ENCODE measurements around the gene NPRL2.

DNA sequence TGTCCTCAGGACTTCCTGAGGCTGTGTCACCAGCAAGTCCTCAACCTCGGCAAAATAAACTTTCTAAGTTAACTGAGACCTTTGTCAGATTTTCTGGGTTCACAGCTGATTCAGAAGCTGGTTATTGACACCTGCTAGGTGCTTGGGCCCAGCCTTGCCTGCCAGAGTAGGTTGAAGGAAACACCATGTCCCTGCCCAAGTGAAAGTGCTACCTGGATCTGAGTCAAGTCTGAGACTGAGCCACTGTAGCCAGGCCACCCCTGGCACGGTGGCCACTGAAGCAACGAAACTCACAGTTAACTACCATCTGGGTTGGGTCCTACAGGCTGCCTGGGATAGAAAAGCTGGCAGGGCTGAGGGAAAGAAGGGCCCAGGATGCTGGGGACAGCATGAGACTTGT, 36.2 kb downstream of the NPRL2 start:
- TF ChIP-seq POLR2A (IDR thresholded peaks at IDR 0.05; ENCODE audit: low read depth, low read length): no peak
- TF ChIP-seq, protein P1, sequence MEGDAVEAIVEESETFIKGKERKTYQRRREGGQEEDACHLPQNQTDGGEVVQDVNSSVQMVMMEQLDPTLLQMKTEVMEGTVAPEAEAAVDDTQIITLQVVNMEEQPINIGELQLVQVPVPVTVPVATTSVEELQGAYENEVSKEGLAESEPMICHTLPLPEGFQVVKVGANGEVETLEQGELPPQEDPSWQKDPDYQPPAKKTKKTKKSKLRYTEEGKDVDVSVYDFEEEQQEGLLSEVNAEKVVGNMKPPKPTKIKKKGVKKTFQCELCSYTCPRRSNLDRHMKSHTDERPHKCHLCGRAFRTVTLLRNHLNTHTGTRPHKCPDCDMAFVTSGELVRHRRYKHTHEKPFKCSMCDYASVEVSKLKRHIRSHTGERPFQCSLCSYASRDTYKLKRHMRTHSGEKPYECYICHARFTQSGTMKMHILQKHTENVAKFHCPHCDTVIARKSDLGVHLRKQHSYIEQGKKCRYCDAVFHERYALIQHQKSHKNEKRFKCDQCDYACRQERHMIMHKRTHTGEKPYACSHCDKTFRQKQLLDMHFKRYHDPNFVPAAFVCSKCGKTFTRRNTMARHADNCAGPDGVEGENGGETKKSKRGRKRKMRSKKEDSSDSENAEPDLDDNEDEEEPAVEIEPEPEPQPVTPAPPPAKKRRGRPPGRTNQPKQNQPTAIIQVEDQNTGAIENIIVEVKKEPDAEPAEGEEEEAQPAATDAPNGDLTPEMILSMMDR (IDR thresholded peaks at IDR 0.05; ENCODE audit: extremely low read depth in 1 of 2, insufficient read depth in 1 of 2, low read depth in 1 of 2, low read length in 2 of 2): no peak
- TF ChIP-seq, protein P2, sequence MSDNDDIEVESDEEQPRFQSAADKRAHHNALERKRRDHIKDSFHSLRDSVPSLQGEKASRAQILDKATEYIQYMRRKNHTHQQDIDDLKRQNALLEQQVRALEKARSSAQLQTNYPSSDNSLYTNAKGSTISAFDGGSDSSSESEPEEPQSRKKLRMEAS (IDR thresholded peaks at IDR 0.05; ENCODE audit: insufficient read depth, insufficient read length): no peak
- TF ChIP-seq JUN (IDR thresholded peaks at IDR 0.05; ENCODE audit: borderline replicate concordance, insufficient read depth, insufficient read length, low read depth): no peak
- TF ChIP-seq EZH2 (IDR thresholded peaks at IDR 0.05; ENCODE audit: borderline replicate concordance, low read depth, low read length, severe bottlenecking): no peak
- no peak for TF ChIP-seq POLR2AphosphoS5 (IDR thresholded peaks at IDR 0.05; ENCODE audit: insufficient read depth, low read depth, low read length)
- no peak for TF ChIP-seq FOS (IDR thresholded peaks at IDR 0.05; ENCODE audit: borderline replicate concordance, insufficient read depth, low read length)
- TF ChIP-seq MYC (IDR thresholded peaks at IDR 0.05; ENCODE audit: low read depth, low read length): no peak
- no peak for TF ChIP-seq GATA2 (IDR thresholded peaks at IDR 0.05; ENCODE audit: insufficient read depth, insufficient read length, low read depth, low read length)
